H1 (cell line): ENCODE results near the gene PRR7. TPM values are rescaled to one million over a fixed set of nuclear protein-coding genes. Genes with fewer than 3 reads are reported as not detected.

Experiments
- CTCF ChIA-PET: fragments of 300-600 bp; sonication (Branson Sonifier 250); formaldehyde crosslinking; loops from one replicate; lab custom pipeline; 2021; ENCODE audit not compliant: partially characterized antibody; lab: Charles Lee
- POLR2A ChIA-PET: fragments of 300-600 bp; sonication (Branson Sonifier 250); formaldehyde crosslinking; loops from one replicate; lab custom pipeline; 2021; ENCODE audit warnings: inconsistent platforms; ENCODE audit not compliant: partially characterized antibody; lab: Charles Lee
- DNase-seq, 2 experiments: peaks; one replicate each; pipeline versions ENCODE4 v3.0.0 to v3.0.0-alpha.2; 2010 to 2022; ENCODE audit warnings: low spot score in 2 of 2, low read depth in 1 of 2, mixed read lengths in 1 of 2
- FAIRE-seq: peaks from 2 replicates; lab custom pipeline; 2011; peaks lifted over from hg19 to GRCh38; lab: Jason Lieb, UNC
- H2AFZ ChIP-seq: 2 replicates; pipeline ENCODE4 v1.8.1; 2012; ENCODE audit warnings: low read length, inconsistent platforms
- H2AK5ac ChIP-seq: 2 replicates; pipeline ENCODE4 v1.6.1; 2013; ENCODE audit warnings: low read depth, low read length
- H2BK120ac ChIP-seq: replicated peaks from 2 replicates; pipeline ENCODE3; 2013; ENCODE audit warnings: low read depth, low read length, inconsistent platforms
- H2BK12ac ChIP-seq: 2 replicates; pipeline ENCODE4 v1.6.1; 2013; ENCODE audit warnings: low read depth, low read length
- H2BK15ac ChIP-seq: 2 replicates; pipeline ENCODE4 v1.6.1; 2013; ENCODE audit warnings: low read length
- H2BK20ac ChIP-seq: 2 replicates; pipeline ENCODE4 v1.6.1; 2013; ENCODE audit warnings: low read length
- H2BK5ac ChIP-seq: 2 replicates; pipeline ENCODE4 v1.6.1; 2013; ENCODE audit warnings: low read depth, low read length
- H3K14ac ChIP-seq: 2 replicates; pipeline ENCODE4 v1.6.1; 2013; ENCODE audit warnings: inconsistent platforms; ENCODE audit not compliant: insufficient read length
- H3K18ac ChIP-seq: 2 replicates; pipeline ENCODE4 v1.6.1; 2013; ENCODE audit warnings: low read length; ENCODE audit errors: extremely low read depth
- H3K23ac ChIP-seq: 2 replicates; pipeline ENCODE4 v1.6.1; 2013; ENCODE audit warnings: inconsistent platforms; ENCODE audit not compliant: insufficient read length
- H3K23me2 ChIP-seq: 2 replicates; pipeline ENCODE4 v1.6.1; 2013; ENCODE audit warnings: low read depth, low read length
- H3K27ac ChIP-seq: 2 replicates; pipeline ENCODE4 v1.6.1; 2011; ENCODE audit warnings: low read depth, low read length, inconsistent platforms
- H3K27me3 ChIP-seq, 4 experiments: replicated peaks in 1 of 4; 1 replicate in 1 of 4; 2 replicates in 3 of 4; pipeline versions ENCODE4 v1.6.1 to v1.8.1; 2011 to 2013; ENCODE audit warnings: low read length in 3 of 4, mild to moderate bottlenecking in 3 of 4, inconsistent platforms in 2 of 4, mixed read lengths in 2 of 4, moderate library complexity in 1 of 4; ENCODE audit not compliant: control insufficient read depth in 3 of 4, insufficient read depth in 3 of 4; ENCODE audit errors: extremely low read depth in 1 of 4
- H3K36me3 ChIP-seq, 4 experiments: 2 replicates each; pipeline versions ENCODE4 v1.6.1 to v1.8.1; 2011 to 2013; ENCODE audit warnings: mild to moderate bottlenecking in 4 of 4, low read length in 3 of 4, moderate library complexity in 2 of 4, control low read depth in 1 of 4, inconsistent platforms in 1 of 4; ENCODE audit not compliant: insufficient read depth in 4 of 4, control insufficient read depth in 2 of 4
- H3K4ac ChIP-seq: replicated peaks from 2 replicates; pipeline ENCODE3; 2013; ENCODE audit warnings: low read length, low read depth, mixed read lengths, inconsistent platforms; ENCODE audit not compliant: insufficient read length
- H3K4me1 ChIP-seq, 4 experiments: replicated peaks in 1 of 4; 1 replicate in 1 of 4; 2 replicates in 3 of 4; pipeline versions ENCODE4 v1.6.1 to v1.8.1; 2011 to 2013; ENCODE audit warnings: low read length in 3 of 4, inconsistent platforms in 2 of 4, mixed read lengths in 1 of 4; ENCODE audit not compliant: insufficient read depth in 4 of 4, control insufficient read depth in 3 of 4
- H3K4me2 ChIP-seq, 2 experiments: 2 replicates each; pipeline versions ENCODE4 v1.6.1 to v1.8.1; 2011 to 2013; ENCODE audit warnings: low read depth in 2 of 2, low read length in 2 of 2, control low read depth in 1 of 2, inconsistent platforms in 1 of 2, mild to moderate bottlenecking in 1 of 2; ENCODE audit not compliant: insufficient read depth in 1 of 2
- H3K4me3 ChIP-seq, 4 experiments: fragments of 200-600, 300-600 bp in 1 of 4; sonication (generic), shearing (Covaris generic), sonication (Bioruptor Twin) in 1 of 4; 2 replicates each; pipeline versions ENCODE4 v1.5.1 to v1.8.1; 2011 to 2016; ENCODE audit warnings: low read length in 4 of 4, low read depth in 3 of 4, control low read depth in 2 of 4, inconsistent platforms in 2 of 4, mild to moderate bottlenecking in 2 of 4, mixed read lengths in 1 of 4, moderate library complexity in 1 of 4; ENCODE audit not compliant: insufficient read depth in 2 of 4; ENCODE audit errors: extremely low read depth in 1 of 4
- H3K56ac ChIP-seq: replicated peaks from 2 replicates; pipeline ENCODE3; 2013; ENCODE audit warnings: low read depth, mild to moderate bottlenecking, mixed read lengths, low read length, inconsistent platforms; ENCODE audit not compliant: insufficient read length
- H3K79me1 ChIP-seq: 2 replicates; pipeline ENCODE4 v1.6.1; 2013; ENCODE audit warnings: low read depth, low read length, control low read depth
- H3K79me2 ChIP-seq, 2 experiments: 2 replicates each; pipeline versions ENCODE4 v1.6.1 to v1.8.1; 2012 to 2013; ENCODE audit warnings: low read length in 2 of 2, mild to moderate bottlenecking in 2 of 2, inconsistent platforms in 1 of 2; ENCODE audit not compliant: insufficient read depth in 2 of 2, control insufficient read depth in 1 of 2
- H3K9ac ChIP-seq, 4 experiments: replicated peaks in 1 of 4; 1 replicate in 1 of 4; 2 replicates in 3 of 4; pipeline versions ENCODE4 v1.6.1 to v1.8.1; 2011 to 2013; ENCODE audit warnings: low read depth in 3 of 4, low read length in 3 of 4, control low read depth in 2 of 4, mild to moderate bottlenecking in 2 of 4, moderate library complexity in 2 of 4, inconsistent platforms in 1 of 4; ENCODE audit errors: extremely low read depth in 1 of 4
- H3K9me3 ChIP-seq, 2 experiments: 2 replicates each; pipeline versions ENCODE4 v1.6.1 to v1.8.1; 2012 to 2013; ENCODE audit warnings: mild to moderate bottlenecking in 2 of 2, moderate library complexity in 2 of 2, control low read depth in 1 of 2, inconsistent platforms in 1 of 2, low read depth in 1 of 2, low read length in 1 of 2, mixed read lengths in 1 of 2; ENCODE audit not compliant: insufficient read depth in 2 of 2
- H4K20me1 ChIP-seq, 2 experiments: replicated peaks in 1 of 2; 2 replicates each; pipeline versions ENCODE3 to v1.8.1; 2011 to 2013; ENCODE audit warnings: inconsistent platforms in 2 of 2, low read length in 2 of 2, mild to moderate bottlenecking in 1 of 2; ENCODE audit not compliant: insufficient read depth in 2 of 2, control insufficient read depth in 1 of 2
- H4K5ac ChIP-seq: 2 replicates; pipeline ENCODE4 v1.6.1; 2013; ENCODE audit warnings: low read length, low read depth, mixed read lengths, inconsistent platforms; ENCODE audit not compliant: insufficient read length
- H4K8ac ChIP-seq: 2 replicates; pipeline ENCODE4 v1.8.0; 2013; ENCODE audit warnings: mild to moderate bottlenecking, moderate library complexity, low read length, inconsistent platforms; ENCODE audit not compliant: insufficient read depth; ENCODE audit errors: extremely low read depth
- H4K91ac ChIP-seq: replicated peaks from 2 replicates; pipeline ENCODE3; 2013; ENCODE audit warnings: low read length, mixed read lengths, inconsistent platforms; ENCODE audit not compliant: insufficient read length
- BCL11A ChIP-seq, 2 experiments: IDR thresholded peaks; one replicate each; pipeline ENCODE4 v1.6.1; 2011; ENCODE audit warnings: low read depth in 2 of 2, low read length in 2 of 2, mild to moderate bottlenecking in 2 of 2
- CBX8 ChIP-seq: fragments of 300-800, 300-1000 bp; sonication (generic); IDR thresholded peaks from 2 replicates; pipeline ENCODE4 v1.7.1; 2016; ENCODE audit warnings: low read depth, low read length, borderline replicate concordance
- CHD2 ChIP-seq: IDR thresholded peaks from 2 replicates; pipeline ENCODE4 v1.6.1; 2012; ENCODE audit warnings: low read length, improper control_type of control experiment
- E2F6 ChIP-seq: IDR thresholded peaks from 2 replicates; pipeline ENCODE4 v1.6.1; 2012; ENCODE audit warnings: inconsistent platforms
- GABPA ChIP-seq: IDR thresholded peaks from 2 replicates; pipeline ENCODE4 v1.6.1; 2011; ENCODE audit warnings: mild to moderate bottlenecking, low read length, moderate library complexity, borderline replicate concordance; ENCODE audit not compliant: insufficient read depth
- PHF8 ChIP-seq: fragments of 200-600 bp; sonication (generic); conservative IDR thresholded peaks from 2 replicates; pipeline ENCODE4 v1.7.1; 2012; ENCODE audit warnings: low read depth, mild to moderate bottlenecking, inconsistent platforms, low read length, moderate library complexity
- POLR2A ChIP-seq, 2 experiments: IDR thresholded peaks; 1 replicate in 1 of 2; 2 replicates in 1 of 2; pipeline ENCODE4 v1.6.1; 2011; ENCODE audit warnings: low read depth in 2 of 2, low read length in 2 of 2, mild to moderate bottlenecking in 2 of 2; ENCODE audit errors: control extremely low read depth in 1 of 2
- SIN3A ChIP-seq, 2 experiments: IDR thresholded peaks in 1 of 2; conservative IDR thresholded peaks in 1 of 2; 2 replicates each; pipeline ENCODE4 v1.6.1; 2011 to 2012; ENCODE audit warnings: low read length in 2 of 2, improper control_type of control experiment in 1 of 2, low read depth in 1 of 2, mild to moderate bottlenecking in 1 of 2
- SIRT6 ChIP-seq: IDR thresholded peaks from one replicate; pipeline ENCODE4 v1.7.1; 2012; ENCODE audit warnings: low read length, inconsistent platforms
- TBP ChIP-seq: IDR thresholded peaks from 2 replicates; pipeline ENCODE4 v1.6.1; 2011; ENCODE audit warnings: low read depth, low read length, improper control_type of control experiment
- TEAD4 ChIP-seq: IDR thresholded peaks from 2 replicates; pipeline ENCODE4 v1.6.1; 2012; ENCODE audit warnings: low read depth, low read length, inconsistent platforms, mixed read lengths
- WGBS, 2 experiments: shearing (Covaris generic) in 1 of 2; methylation state at CpG; one replicate each; pipeline versions ENCODE4 v1.1.6 to v1.1.7; 2013 to 2015; ENCODE audit warnings: low lambda C conversion rate in 2 of 2, mixed read lengths in 2 of 2, inconsistent platforms in 1 of 2, low coverage in 1 of 2, missing lambda C conversion rate in 1 of 2; ENCODE audit not compliant: insufficient replicate concordance in 2 of 2, insufficient coverage in 1 of 2, insufficient read length in 1 of 2; ENCODE audit errors: extremely low coverage in 1 of 2, missing lambda C conversion rate in 1 of 2; 5-methylcytosine and 5-hydroxymethylcytosine counted together
- polyA plus RNA-seq, 7 experiments: library from polyadenylated mRNA; depleted of rRNA in 3 of 7; stranded (reverse) in 5 of 7; unstranded in 2 of 7; fragments of >200 nt in 5 of 7; fragments of 200-250 nt in 2 of 7; gene quantifications; 1 replicate in 5 of 7; 2 replicates in 1 of 7; 4 replicates in 1 of 7; pipeline versions ENCODE4 v1.2.1 to v1.2.3, GENCODE V29; 2011 to 2013; ENCODE audit warnings: missing spikeins in 2 of 7, mixed read lengths in 2 of 7
- total RNA-seq: library from RNA; stranded (reverse); fragmentation: NEBNext Ultra II Directional; extraction: Animal tissue kit (Norgen Biotek cat#: 25700); gene quantifications from 2 replicates; pipeline ENCODE4 v1.2.1, GENCODE V29; 2021

PRR7 gene
- total and polyA plus RNA-seq, 2 of the 8 experiments (the other 6 are each of a cell fraction or from before 2014, with no cell fraction given): 8.0 to 11.8 TPM

- H2AK5ac ChIP-seq: no peak overlapping the region
- H3K4me2 ChIP-seq: peak overlapping the region in 1 of 2 experiments; percentile 53; a peak in 2 of 4 replicates
- WGBS, 2 experiments: 24% methylated on average over 29 of the region's 43 CpGs; no CpG with 5 or more reads in 1 of the 2 experiments
- H3K18ac ChIP-seq: no peak overlapping the region
- H3K79me2 ChIP-seq: peaks cover 0 to 8% of the 10 kb centered on the region in 2 experiments; a peak in 1 of 4 replicates
- peaks cover 6 to 10% of the 10 kb centered on the region in 2 experiments for H4K20me1 ChIP-seq
- no peak overlapping the region for H2BK15ac ChIP-seq
- no peak overlapping the region for H3K4ac ChIP-seq
- H3K27ac ChIP-seq: no peak overlapping the region
- no peak overlapping the region for H3K9ac ChIP-seq
- ChIA-PET POLR2A (interaction anchor here (0.8 to 67.5 kb wide), 4 partner anchors 12 to 125 kb away, joined by 3 to 3349 read pairs (median 1676); partner anchors contain the start of genes DBN1, DDX41, DOK3 and PDLIM7), CTCF (interaction anchor here (1.0 to 12.7 kb wide), 8 partner anchors 13 to 715 kb away, joined by 3 to 306 read pairs (median 5); partner anchors contain the start of genes DDX41, DOK3 and PDLIM7)
- H3K56ac ChIP-seq: no peak overlapping the region
- H4K8ac ChIP-seq: no peak overlapping the region
- DNase-seq: peak in 1 of 2 experiments; percentile 99
- no peak overlapping the region for H2BK5ac ChIP-seq
- no peak overlapping the region for H2BK20ac ChIP-seq
- H3K36me3 ChIP-seq: peaks cover 25 to 46% (median 37%) of the 10 kb centered on the region in 4 experiments
- no peak overlapping the region for H3K23ac ChIP-seq
- H3K14ac ChIP-seq: no peak overlapping the region
- no peak overlapping the region for H2BK120ac ChIP-seq
- peaks cover 7% of the 10 kb centered on the region; the same call in 1 of the 2 replicates for H3K79me1 ChIP-seq
- H4K5ac ChIP-seq: no peak overlapping the region
- H3K9me3 ChIP-seq: no peaks in the 10 kb centered on the region
- no peak overlapping the region for H4K91ac ChIP-seq
- 0 out of 2 replicates have a peak overlapping the region, but pooled peaks have one; percentile 39 for H2BK12ac ChIP-seq
- no peaks in the 10 kb centered on the region for H3K27me3 ChIP-seq
- no peak for FAIRE-seq
- H2AFZ ChIP-seq: no peak overlapping the region
- H3K4me1 ChIP-seq: peaks cover 0 to 25% (median 23%) of the 10 kb centered on the region in 4 experiments; a peak in 6 of 7 replicates
- H3K4me3 ChIP-seq: no peak overlapping the region; a peak in 1 of 8 replicates
- peaks cover 1% of the 10 kb centered on the region; the same call in 1 of the 2 replicates for H3K23me2 ChIP-seq
- no peak for TF ChIP-seq TBP
- 0 out of 3 replicates have a peak, but pooled peaks of 1 of the 2 experiments have one; percentile 18 for TF ChIP-seq POLR2A (IDR thresholded peaks at IDR 0.05; ENCODE audit: control extremely low read depth in 1 of 2, low read depth in 2 of 2, low read length in 2 of 2)
- no peak for TF ChIP-seq SIRT6
- no peak for TF ChIP-seq PHF8
- peak in 1 of 2 experiments; percentile 68; a peak in 1 of 4 replicates for TF ChIP-seq SIN3A (conservative IDR thresholded peaks at IDR 0.05 in 1 of 2, IDR thresholded peaks at IDR 0.05 in 1 of 2; ENCODE audit: low read depth in 1 of 2, low read length in 2 of 2)
- TF ChIP-seq E2F6: no peak
- TF ChIP-seq CBX8: no peak
- TF ChIP-seq BCL11A (IDR thresholded peaks at IDR 0.05; ENCODE audit: low read depth in 2 of 2, low read length in 2 of 2): no peak
- 0 out of 2 replicates have a peak, but pooled peaks have one; percentile 9 for TF ChIP-seq TEAD4
- peak; percentile 40; the same call in 1 of the 2 replicates for TF ChIP-seq CHD2
- peak; percentile 79; the same call in 1 of the 2 replicates for TF ChIP-seq GABPA
Measured at GRCh38 chr5:177491429-177491945, 44.9 kb downstream of the PRR7 start.
